Type B pancreatic cell (in vitro differentiated cells): ENCODE results near the gene LOX. TPM values are rescaled to one million over a fixed set of nuclear protein-coding genes. Genes with fewer than 3 reads are reported as not detected.

Experiments
- DNase-seq: peaks from one replicate; pipeline ENCODE4 v3.0.0; 2021; ENCODE audit warnings: mixed read lengths; ENCODE audit not compliant: unreplicated experiment; ENCODE audit errors: extremely low spot score
- H3K27ac Mint-ChIP-seq: 2 replicates; pipeline ENCODE4 v1.8.0; 2021; ENCODE audit warnings: mild to moderate bottlenecking, mixed read lengths
- H3K27me3 Mint-ChIP-seq: 2 replicates; pipeline ENCODE4 v1.8.0; 2021; ENCODE audit warnings: mixed read lengths
- H3K36me3 Mint-ChIP-seq: 2 replicates; pipeline ENCODE4 v1.8.0; 2021; ENCODE audit warnings: mixed read lengths
- H3K4me1 Mint-ChIP-seq: one replicate; pipeline ENCODE4 v1.8.0; 2021; ENCODE audit warnings: mixed read lengths; ENCODE audit not compliant: unreplicated experiment
- H3K4me3 Mint-ChIP-seq: 2 replicates; pipeline ENCODE4 v1.8.0; 2021; ENCODE audit warnings: mild to moderate bottlenecking, mixed read lengths
- H3K9me3 Mint-ChIP-seq: 2 replicates; pipeline ENCODE4 v1.8.0; 2021; ENCODE audit warnings: mixed read lengths
- total RNA-seq: library from RNA; stranded (reverse); gene quantifications from 2 replicates; pipeline ENCODE4 v1.2.1, GENCODE V29; 2021; ENCODE audit warnings: low replicate concordance
- TF ChIP-seq, protein P1 (sequence below): fragments of 200-600 bp; sonication (generic); conservative IDR thresholded peaks from 2 replicates; pipeline ENCODE4 v1.5.0; 2021; ENCODE audit warnings: antibody characterized with exemption, mild to moderate bottlenecking

Gene LOX
- total RNA-seq, 1 donor from 2014 or later = 6.6 TPM

DNA sequence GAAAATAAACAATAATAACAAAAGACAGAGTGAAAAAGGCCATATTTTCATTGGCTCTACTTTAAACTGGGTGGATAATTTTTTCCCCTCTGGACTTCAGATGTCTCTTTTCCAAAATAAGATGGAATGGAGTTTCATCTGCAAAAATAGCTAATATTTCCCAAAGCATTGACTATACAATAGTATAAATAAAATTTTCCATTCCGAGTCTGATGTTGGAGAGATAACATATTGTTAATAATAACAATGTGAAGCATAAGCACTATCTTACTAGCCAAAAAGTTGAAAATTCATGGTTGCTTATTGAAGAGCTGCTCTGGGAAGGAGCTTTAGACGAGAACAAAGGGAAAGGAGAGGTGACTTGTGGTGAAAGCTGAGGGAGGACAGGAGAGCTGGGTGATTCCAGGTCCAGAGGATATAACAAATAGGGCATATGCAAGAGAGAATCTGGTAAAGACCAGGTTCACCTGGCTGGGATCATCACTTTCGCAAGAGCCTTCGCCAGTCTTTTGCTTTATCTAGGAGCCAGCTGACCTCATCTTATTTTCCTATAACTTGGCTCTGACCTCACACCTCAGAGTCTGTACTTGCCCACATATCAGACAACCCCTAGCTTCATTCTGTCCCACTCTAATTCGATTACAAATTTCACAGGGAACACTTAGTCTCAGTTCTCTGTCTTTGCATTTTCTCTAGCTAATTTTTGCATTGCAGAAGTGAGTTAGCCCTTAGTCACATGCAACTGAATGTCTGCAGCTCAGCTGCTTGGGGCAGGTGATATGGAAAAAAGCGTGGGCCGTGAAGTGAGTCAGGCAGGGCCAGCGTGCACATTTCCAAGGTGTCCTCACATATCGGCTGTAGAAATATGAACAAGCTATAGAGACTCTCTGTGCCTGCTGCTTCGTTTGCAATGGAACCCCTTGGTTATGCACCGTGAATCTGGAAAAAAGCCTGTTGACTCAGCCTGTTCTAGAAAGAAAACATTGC is 43.7 kb upstream of the LOX start:
- Mint-ChIP-seq H3K9me3 (no peaks in the 10 kb centered on the region), H3K27me3 (no peaks in the 10 kb centered on the region), H3K27ac (no peak overlapping the region), H3K4me3 (no peak overlapping the region), H3K36me3 (no peaks in the 10 kb centered on the region), H3K4me1 (peaks cover 19% of the 10 kb centered on the region)
- TF ChIP-seq, protein P1, sequence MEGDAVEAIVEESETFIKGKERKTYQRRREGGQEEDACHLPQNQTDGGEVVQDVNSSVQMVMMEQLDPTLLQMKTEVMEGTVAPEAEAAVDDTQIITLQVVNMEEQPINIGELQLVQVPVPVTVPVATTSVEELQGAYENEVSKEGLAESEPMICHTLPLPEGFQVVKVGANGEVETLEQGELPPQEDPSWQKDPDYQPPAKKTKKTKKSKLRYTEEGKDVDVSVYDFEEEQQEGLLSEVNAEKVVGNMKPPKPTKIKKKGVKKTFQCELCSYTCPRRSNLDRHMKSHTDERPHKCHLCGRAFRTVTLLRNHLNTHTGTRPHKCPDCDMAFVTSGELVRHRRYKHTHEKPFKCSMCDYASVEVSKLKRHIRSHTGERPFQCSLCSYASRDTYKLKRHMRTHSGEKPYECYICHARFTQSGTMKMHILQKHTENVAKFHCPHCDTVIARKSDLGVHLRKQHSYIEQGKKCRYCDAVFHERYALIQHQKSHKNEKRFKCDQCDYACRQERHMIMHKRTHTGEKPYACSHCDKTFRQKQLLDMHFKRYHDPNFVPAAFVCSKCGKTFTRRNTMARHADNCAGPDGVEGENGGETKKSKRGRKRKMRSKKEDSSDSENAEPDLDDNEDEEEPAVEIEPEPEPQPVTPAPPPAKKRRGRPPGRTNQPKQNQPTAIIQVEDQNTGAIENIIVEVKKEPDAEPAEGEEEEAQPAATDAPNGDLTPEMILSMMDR = no peak
- no peak for DNase-seq

- H3K4me1 Mint-ChIP-seq = peaks cover 19% of the 10 kb centered on the region
- H3K27me3 Mint-ChIP-seq = no peaks in the 10 kb centered on the region
- no peaks in the 10 kb centered on the region for H3K36me3 Mint-ChIP-seq
- no peak overlapping the region for H3K4me3 Mint-ChIP-seq
- no peak for DNase-seq
- H3K27ac Mint-ChIP-seq = no peak overlapping the region
- TF ChIP-seq, protein P1 = no peak
- H3K9me3 Mint-ChIP-seq = no peaks in the 10 kb centered on the region
Observed at GRCh38 chr5:122120957-122121356, 42.9 kb upstream of the LOX start.

- no peak overlapping the region for H3K4me3 Mint-ChIP-seq
- H3K27ac Mint-ChIP-seq = no peak overlapping the region
- TF ChIP-seq, protein P1 = no peak
- no peaks in the 10 kb centered on the region for H3K27me3 Mint-ChIP-seq
- H3K36me3 Mint-ChIP-seq = no peaks in the 10 kb centered on the region
- H3K9me3 Mint-ChIP-seq = no peaks in the 10 kb centered on the region
- peaks cover 17% of the 10 kb centered on the region for H3K4me1 Mint-ChIP-seq
- no peak for DNase-seq
Observed at GRCh38 chr5:122120493-122120892, 42.4 kb upstream of the LOX start.

- DNase-seq = no peak
- peaks cover 7% of the 10 kb centered on the region for H3K4me1 Mint-ChIP-seq
- H3K36me3 Mint-ChIP-seq = no peaks in the 10 kb centered on the region
- TF ChIP-seq, protein P1 = no peak
- no peak overlapping the region for H3K4me3 Mint-ChIP-seq
- no peaks in the 10 kb centered on the region for H3K27me3 Mint-ChIP-seq
- H3K9me3 Mint-ChIP-seq = no peaks in the 10 kb centered on the region
- H3K27ac Mint-ChIP-seq = no peak overlapping the region
Observed at GRCh38 chr5:122119205-122119604, 41.1 kb upstream of the LOX start.

- Mint-ChIP-seq H3K36me3 (no peaks in the 10 kb centered on the region), H3K4me3 (no peak overlapping the region), H3K27ac (no peak overlapping the region), H3K9me3 (no peaks in the 10 kb centered on the region), H3K27me3 (no peaks in the 10 kb centered on the region), H3K4me1 (peaks cover 3% of the 10 kb centered on the region)
- TF ChIP-seq, protein P1 = no peak
- DNase-seq = no peak
Observed at GRCh38 chr5:122118356-122118948, 40.4 kb upstream of the LOX start.
